GM21576 (cell line): Measurements from ENCODE around the gene FRRS1.
"Not testable (repeated sequence)": the region's sequence is repeated elsewhere in the genome, so short reads cannot be mapped to it uniquely, and the experiment has no call there.

Experiments used
- ATAC-seq: cut with Tn5 transposase; IDR thresholded peaks from one replicate; pipeline ENCODE4 v1.9.1; 2021; ENCODE audit warnings: mild to moderate bottlenecking, moderate library complexity; ENCODE audit not compliant: unreplicated experiment

FRRS1 gene

GRCh38 chr1:99768104-99768503 is 1.7 kb upstream of the FRRS1 start:
- ATAC-seq = no peak

DNA sequence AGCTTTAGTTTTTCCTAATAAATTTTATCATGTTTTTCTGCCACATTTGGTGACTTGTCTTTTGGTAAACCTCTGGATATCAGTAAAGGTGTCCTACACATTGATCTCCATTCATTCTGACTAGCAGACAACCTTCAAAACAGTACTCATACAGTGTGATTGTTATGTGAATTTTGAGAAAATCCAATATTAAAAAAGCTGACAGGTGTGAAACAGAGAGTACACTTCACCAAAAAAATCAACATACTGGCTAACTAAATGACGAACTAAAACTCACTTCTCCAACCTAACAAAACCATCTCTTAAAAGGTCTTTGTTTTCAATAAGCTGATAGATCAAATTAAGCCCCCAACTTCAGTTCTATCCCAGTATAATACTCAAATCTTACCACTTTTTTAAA is 1.5 kb downstream of the FRRS1 start:
- ATAC-seq = no peak

DNA sequence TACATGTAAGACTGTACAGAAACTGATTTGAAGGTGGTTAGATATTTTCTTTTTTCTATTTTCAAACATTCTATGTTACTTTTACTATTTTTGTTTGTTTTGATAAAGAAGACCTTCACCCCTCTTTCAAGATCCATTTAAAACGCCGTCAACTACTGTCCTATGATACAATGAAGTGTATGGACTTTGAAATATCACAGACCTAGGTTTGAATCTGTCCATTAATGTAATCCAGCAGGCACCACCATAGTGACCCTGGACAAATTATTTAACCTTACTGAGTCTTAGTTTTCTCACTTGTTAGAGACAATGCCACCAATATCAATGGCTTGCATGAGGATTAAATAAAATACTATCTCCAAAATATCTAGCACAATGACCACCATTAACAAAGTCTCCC is 2.0 kb downstream of the FRRS1 start:
- ATAC-seq = no peak

GRCh38 chr1:99763956-99764355 is 2.5 kb downstream of the FRRS1 start:
- no peak for ATAC-seq

DNA sequence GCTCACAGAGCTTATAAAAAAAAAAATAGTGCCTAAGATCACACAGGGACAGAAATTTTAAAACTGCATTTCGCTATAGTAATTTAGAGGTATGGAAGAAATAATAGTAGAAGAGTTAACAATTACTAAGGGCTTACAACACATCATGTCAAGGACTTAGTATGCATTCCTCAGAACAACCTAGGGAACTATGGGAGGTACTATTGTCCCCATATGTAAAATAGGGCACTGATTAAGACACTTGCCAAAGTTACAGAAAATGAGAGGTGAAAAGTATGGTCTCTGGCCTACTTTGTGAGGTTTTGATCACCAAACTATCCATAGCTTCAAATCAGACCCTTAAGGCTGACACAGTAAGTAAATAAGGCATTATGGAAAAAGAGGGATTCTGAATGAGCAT is 4.7 kb downstream of the FRRS1 start:
- ATAC-seq = no peak

- no peak for ATAC-seq
Observed at GRCh38 chr1:99759518-99760160, 6.8 kb downstream of the FRRS1 start.

DNA sequence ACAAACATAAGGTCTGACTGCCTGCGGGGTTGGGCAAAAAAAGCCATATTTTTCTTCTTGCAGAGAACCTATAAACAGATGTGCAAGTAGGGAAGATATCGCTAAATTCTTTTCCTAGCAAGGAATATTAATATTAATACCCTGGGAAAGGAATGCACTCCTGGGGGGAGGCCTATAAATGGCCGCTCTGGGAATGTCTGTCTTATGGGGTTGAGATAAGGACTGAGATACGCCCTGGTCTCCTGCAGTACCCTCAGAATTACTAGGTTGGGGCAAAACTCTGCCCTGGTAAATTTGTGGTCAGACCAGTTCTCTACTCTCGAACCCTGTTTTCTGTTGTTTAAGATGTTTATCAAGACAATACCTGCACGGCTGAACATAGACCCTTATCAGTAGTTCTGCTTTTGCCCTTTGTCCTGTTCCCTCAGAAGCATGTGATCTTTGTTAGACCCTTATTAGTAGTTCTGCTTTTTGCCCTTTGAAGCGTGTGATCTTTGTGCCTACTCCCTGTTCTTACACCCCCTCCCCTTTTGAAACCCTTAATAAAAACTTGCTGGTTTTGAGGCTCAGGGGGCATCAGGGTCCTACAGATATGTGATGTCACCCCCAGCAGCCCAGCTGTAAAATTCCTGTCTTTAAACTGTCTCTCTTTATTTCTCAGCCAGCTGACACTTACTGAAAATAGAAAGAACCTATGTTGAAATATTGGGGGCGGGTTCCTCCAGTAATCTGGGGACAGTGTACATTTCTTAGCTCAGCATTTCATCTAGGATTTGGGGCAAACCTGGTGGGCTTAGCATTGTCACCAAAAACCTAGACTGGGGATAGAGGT is 7.5 kb downstream of the FRRS1 start:
- not testable (repeated sequence) for ATAC-seq

DNA sequence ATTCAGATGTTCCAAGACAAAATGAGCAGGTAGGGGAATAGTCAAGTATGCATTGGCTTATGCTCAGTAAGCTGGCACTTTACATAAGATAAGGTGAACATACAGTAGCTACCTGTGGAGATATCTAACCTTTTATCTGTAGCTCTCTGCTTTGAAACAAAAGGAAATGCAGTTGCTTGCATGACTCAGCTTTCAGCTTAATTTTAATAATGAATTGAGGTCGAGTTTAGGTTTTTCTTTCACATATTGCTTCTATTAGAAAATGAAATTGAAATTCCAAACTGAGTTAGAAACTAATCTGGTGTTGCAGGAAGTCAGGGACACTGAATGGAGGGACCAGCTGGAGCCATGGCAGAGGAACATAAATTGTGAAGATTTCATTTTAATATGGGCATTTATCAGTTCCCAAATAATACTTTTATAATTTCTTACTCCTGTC is 8.3 kb downstream of the FRRS1 start:
- peak; percentile 79 for ATAC-seq

- ATAC-seq = no peak
Observed at GRCh38 chr1:99756598-99756997, 9.8 kb downstream of the FRRS1 start.

DNA sequence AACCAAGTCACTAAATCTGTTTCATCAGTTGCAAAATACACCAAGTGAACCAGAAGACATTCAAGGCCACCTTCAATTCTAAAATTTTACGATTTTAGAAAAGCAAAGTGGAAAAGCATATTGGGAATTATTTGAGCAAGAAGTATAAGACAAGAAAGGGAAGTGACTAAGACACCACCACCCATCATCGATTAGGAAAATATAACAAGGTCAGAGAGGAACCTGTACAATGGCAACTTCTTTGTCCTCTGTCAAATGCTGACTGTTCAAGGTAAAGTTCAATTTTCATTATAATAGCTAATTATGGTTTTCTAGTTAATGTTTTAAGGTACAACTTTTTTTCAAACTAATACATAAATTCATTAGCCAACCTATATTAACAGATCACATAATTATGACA is 10.8 kb downstream of the FRRS1 start:
- no peak for ATAC-seq

DNA sequence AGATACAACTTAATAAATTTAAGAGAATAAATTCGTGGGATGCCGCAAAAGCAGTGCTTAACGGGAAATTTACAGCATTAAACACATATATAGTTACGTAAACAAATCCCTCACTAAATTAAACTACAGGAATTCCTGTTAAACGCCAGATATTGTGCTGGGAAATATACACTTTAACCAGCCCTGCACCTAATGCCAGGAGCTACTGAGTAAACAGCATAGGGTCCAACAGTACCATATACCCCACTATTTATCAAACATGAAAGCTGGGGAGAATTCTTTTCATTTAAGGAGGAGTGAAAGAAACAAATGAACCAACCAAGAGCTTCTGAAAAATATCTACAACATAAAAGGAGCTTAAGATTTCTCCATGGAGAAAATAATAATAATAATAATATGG is 11.7 kb downstream of the FRRS1 start:
- no peak for ATAC-seq

DNA sequence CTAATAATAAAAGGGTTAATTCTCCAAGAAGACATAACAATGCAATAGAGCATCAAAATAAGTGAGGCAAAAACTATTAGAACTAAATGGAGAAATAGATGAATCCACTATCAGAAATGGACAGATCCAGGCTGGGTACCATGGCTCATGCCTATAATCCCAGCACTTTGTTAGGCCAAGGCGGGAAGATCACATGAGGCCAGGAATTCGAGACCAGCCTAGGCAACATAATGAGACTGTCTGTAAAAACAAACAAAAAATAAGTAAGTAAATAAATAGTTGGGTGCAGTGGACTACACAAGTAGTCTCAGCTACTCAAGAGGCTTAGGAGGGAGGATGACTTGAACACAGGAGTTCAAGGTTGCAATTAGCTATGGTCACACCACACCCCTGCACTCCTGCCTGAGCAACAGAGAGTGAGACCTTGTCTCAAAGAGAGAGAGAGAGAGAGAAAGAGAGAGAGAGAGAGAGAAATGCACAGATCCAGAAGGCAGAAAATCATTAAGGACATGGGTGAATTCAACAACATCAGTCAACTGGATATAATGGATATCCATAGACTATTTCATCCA is 12.3 kb downstream of the FRRS1 start:
- ATAC-seq = no peak

DNA sequence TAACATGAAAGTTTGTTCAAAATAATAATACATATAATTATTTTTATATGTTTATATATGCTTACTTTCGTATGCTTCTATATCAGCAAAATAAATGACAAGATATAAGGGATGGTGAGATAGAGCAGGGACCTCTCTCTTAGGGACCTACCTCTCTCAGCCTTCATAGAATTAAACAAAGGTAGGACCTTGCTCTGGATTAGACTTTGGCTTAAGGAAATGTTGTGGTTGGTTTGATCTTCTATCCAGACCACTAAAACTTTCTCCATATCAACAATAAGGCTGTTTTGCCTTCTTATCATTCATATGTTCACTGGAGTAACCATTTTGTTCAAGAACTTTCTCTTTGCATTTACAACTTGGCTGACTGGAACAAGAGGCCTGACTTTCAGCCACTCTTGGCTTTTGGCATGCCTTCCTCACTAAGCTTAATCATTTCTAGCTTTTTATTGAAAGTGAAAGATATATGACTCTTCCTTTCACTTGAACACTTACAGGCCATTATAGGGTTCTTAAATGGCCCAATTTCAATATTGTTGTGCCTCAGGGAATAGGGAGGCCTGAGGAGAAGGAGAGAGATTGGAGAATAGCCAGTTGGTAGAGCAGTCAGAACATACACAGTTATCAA is 14.4 kb downstream of the FRRS1 start:
- ATAC-seq = peak; percentile 74

GRCh38 chr1:99749504-99750347 is 16.7 kb downstream of the FRRS1 start:
- ATAC-seq = peak; percentile 79

- ATAC-seq = no peak
Observed at GRCh38 chr1:99748419-99748818, 18.0 kb downstream of the FRRS1 start.

DNA sequence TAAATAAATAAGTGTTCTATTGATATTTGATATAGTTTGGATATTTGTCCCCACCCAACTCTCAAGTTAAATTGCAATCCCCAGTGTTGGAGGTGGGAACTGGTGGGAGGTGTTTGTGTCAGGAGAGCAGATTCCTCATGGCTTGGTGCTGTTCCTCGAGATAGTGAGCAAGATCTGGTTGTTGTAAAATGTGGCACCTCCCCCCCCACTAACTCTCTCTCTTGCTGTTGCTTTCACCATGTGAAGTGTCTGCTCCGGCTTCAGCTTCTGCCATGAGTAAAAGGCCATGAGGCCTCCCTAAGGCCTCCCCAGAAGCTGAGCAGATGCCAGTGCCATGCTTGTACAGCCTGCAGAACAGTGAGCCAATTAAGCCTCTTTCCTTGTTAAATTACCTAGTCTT is 20.8 kb downstream of the FRRS1 start:
- no peak for ATAC-seq

- no peak for ATAC-seq
Observed at GRCh38 chr1:99745061-99745460, 21.4 kb downstream of the FRRS1 start.

DNA sequence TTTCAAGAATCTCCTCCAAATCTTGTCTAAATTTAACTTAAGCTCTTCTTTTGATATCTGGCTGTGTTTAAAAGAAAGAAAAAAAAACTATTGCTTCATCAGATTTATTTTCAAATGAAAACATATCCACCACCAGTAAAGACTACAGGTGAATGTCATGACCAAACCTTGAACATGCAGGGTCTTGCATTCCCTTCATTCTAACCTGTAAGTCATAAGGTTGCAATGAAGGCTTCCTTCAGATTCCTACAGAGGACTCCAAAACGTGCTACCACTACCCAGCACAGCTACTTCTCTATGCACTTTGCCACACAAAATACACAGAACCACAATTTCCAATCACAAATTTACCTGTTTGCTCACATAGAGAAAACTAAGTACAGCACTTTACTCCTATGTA is 26.3 kb downstream of the FRRS1 start:
- no peak for ATAC-seq

- ATAC-seq = no peak
Observed at GRCh38 chr1:99738858-99739465, 27.5 kb downstream of the FRRS1 start.

DNA sequence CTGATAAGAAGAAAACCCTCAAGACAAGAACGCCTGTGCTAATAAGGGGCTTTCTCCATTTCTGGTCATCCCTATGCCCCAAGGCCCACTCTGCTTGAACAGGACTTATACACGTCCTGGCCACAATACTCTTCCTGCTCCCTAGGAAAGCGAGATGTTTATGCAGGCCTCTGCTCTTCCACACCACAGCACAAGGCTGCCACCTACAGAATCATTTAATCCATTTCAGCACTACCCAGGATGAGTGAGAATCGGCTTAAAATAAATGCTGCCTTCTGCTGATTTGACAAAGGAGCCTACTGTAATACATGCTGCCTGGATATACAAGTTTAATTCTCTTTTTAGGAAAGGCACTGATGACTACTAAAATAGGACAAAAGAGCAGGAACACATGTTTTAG is 29.4 kb downstream of the FRRS1 start:
- ATAC-seq = no peak
